Gastrocnemius medialis (tissue), 4 donors: ENCODE data around the gene PHACTR3.

Experiments
- POLR2A ChIP-seq, 2 donors: fragments of 450-650 bp; IDR thresholded peaks; one replicate each; pipeline ENCODE4 v1.6.1; 2017; ENCODE audit warnings: antibody characterized with exemption in 2 of 2, mild to moderate bottlenecking in 2 of 2, moderate library complexity in 2 of 2
- TF ChIP-seq, protein P1 (sequence below), 5 experiments: fragments of 450-650 bp in 3 of 5; fragments of 200-600 bp in 2 of 5; sonication (generic) in 2 of 5; IDR thresholded peaks in 4 of 5; conservative IDR thresholded peaks in 1 of 5; 1 replicate in 4 of 5; 2 replicates in 1 of 5; pipeline ENCODE4 v1.5.1; 2016 to 2019; ENCODE audit warnings: antibody characterized with exemption in 5 of 5, mild to moderate bottlenecking in 3 of 5, moderate library complexity in 3 of 5

DNA sequence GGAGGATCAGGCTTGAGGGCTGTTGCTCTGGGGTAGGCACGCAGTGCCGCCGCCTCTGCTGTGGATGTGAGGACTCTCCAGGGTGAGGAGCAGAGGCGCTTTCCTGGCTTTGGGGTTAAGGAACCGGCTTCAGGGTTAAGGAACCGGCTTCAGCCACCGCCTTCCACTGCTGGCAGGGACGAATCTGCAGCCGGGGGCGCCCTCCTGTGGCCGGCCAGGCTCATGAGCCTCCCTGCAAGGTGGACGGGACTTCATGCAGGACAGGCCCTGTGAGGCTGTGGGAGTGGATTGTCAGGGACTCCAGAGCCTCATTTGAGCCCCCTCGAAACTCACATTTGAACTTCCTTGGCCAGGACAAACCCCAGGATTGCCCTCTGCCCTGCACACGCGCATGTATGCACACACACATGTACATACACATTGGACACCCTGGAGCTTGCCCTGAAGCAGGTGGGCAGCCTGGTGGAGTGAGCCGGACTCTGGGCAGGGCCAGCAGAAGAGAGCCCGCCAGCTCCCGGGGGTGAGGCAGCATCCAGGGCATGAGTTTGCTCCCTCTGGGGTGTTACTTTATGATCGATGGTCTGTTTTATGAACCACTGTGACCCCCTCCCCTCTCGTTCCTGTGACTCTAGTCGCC is 146.9 kb downstream of the PHACTR3 start:
- TF ChIP-seq, protein P1, sequence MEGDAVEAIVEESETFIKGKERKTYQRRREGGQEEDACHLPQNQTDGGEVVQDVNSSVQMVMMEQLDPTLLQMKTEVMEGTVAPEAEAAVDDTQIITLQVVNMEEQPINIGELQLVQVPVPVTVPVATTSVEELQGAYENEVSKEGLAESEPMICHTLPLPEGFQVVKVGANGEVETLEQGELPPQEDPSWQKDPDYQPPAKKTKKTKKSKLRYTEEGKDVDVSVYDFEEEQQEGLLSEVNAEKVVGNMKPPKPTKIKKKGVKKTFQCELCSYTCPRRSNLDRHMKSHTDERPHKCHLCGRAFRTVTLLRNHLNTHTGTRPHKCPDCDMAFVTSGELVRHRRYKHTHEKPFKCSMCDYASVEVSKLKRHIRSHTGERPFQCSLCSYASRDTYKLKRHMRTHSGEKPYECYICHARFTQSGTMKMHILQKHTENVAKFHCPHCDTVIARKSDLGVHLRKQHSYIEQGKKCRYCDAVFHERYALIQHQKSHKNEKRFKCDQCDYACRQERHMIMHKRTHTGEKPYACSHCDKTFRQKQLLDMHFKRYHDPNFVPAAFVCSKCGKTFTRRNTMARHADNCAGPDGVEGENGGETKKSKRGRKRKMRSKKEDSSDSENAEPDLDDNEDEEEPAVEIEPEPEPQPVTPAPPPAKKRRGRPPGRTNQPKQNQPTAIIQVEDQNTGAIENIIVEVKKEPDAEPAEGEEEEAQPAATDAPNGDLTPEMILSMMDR (IDR thresholded peaks at IDR 0.05 in 4 of 5, conservative IDR thresholded peaks at IDR 0.05 in 1 of 5): peak in 3 of 5 experiments; percentile 34 to 46 (median 40)
- no peak for TF ChIP-seq POLR2A (IDR thresholded peaks at IDR 0.05)
